Transverse colon (tissue), 4 donors: ENCODE data around the gene MAPK4. TPM values are rescaled to one million over a fixed set of nuclear protein-coding genes. Genes with fewer than 3 reads are reported as not detected.
A peak's percentile ranks its signal among the peaks of the same experiment; 100 is the strongest.

ENCODE experiments used
- DNase-seq: peaks from one replicate; pipeline ENCODE4 v3.0.0-alpha.2; 2019
- H3K27ac ChIP-seq, 4 donors: fragments of 200-600 bp; sonication (generic); 2 replicates each; pipeline ENCODE4 v1.5.1; 2016 to 2018; ENCODE audit warnings: inconsistent platforms in 4 of 4
- H3K27me3 ChIP-seq: fragments of 200-600 bp; sonication (generic); 2 replicates; pipeline ENCODE4 v1.5.1; 2017; ENCODE audit warnings: inconsistent platforms
- H3K36me3 ChIP-seq, 4 donors: fragments of 200-600 bp; sonication (generic); 2 replicates each; pipeline ENCODE4 v1.5.1; 2017 to 2019; ENCODE audit warnings: inconsistent platforms in 4 of 4
- H3K4me1 ChIP-seq, 4 donors: fragments of 200-600 bp; sonication (generic); 2 replicates each; pipeline ENCODE4 v1.5.1; 2017 to 2020; ENCODE audit warnings: inconsistent platforms in 4 of 4
- H3K4me3 ChIP-seq, 4 donors: fragments of 200-600 bp; sonication (generic); 1 replicate in 1 of 4; 2 replicates in 3 of 4; pipeline versions ENCODE4 v1.5.1 to v1.6.1; 2017 to 2019; ENCODE audit warnings: inconsistent platforms in 4 of 4
- H3K9me3 ChIP-seq, 2 donors: fragments of 200-600 bp; sonication (generic); 2 replicates each; pipeline ENCODE4 v1.5.1; 2017 to 2019; ENCODE audit warnings: inconsistent platforms in 2 of 2
- CTCF ChIP-seq, 5 experiments: fragments of 200-600 bp in 3 of 5; fragments of 450-650 bp in 2 of 5; sonication (generic) in 3 of 5; IDR thresholded peaks; 1 replicate in 2 of 5; 2 replicates in 3 of 5; pipeline ENCODE4 v1.5.1; 2016 to 2017; ENCODE audit warnings: antibody characterized with exemption in 5 of 5, inconsistent platforms in 3 of 5, mild to moderate bottlenecking in 2 of 5, moderate library complexity in 1 of 5
- EP300 ChIP-seq: sonication (generic); formaldehyde crosslinking; IDR thresholded peaks from one replicate; pipeline ENCODE4 v1.6.1; 2017; ENCODE audit warnings: antibody characterized with exemption, low read depth
- POLR2A ChIP-seq: fragments of 450-650 bp; IDR thresholded peaks from one replicate; pipeline ENCODE4 v1.6.1; 2016; ENCODE audit warnings: antibody characterized with exemption, mild to moderate bottlenecking, moderate library complexity
- POLR2AphosphoS5 ChIP-seq, 3 donors: sonication (generic); formaldehyde crosslinking; IDR thresholded peaks; one replicate each; pipeline ENCODE4 v1.6.1; 2016; ENCODE audit warnings: antibody characterized with exemption in 3 of 3
- WGBS, 2 donors: methylation state at CpG; one replicate each; pipeline ENCODE4 v1.1.5; 2018; ENCODE audit warnings: low coverage in 1 of 2; 5-methylcytosine and 5-hydroxymethylcytosine counted together
- in situ Hi-C, 4 donors: fragments of 200-750 bp; cut with MboI; loops; one replicate each; pipeline versions ENCODE4 v1.15.0 to v1.15.1; 2017; ENCODE audit warnings: low sequenced_read_pairs in 3 of 4, low pct_ligation_motif_present in 1 of 4, low pct_unique_long_range_greater_than_20kb in 1 of 4
- intact Hi-C: fragments of 100-400 bp; cut with DNase I; formaldehyde crosslinking; loops from one replicate; pipeline ENCODE4 v1.15.1; 2023; ENCODE audit warnings: low total_unique reads
- total RNA-seq, 4 donors: library from RNA; depleted of rRNA; stranded (reverse); fragments of >200 nt; gene quantifications; one replicate each; pipeline ENCODE4 v1.1.0, GENCODE V29; 2016

MAPK4 gene
- total RNA-seq, 4 donors from 2014 or later: 1.6 to 20.1 (median 5.7) TPM

- WGBS, 2 donors: 68 to 87% methylated on average over 6 to 8 of the region's 8 CpGs
- H3K27ac ChIP-seq: no peak overlapping the region
- TF ChIP-seq EP300 (no peak), CTCF (IDR thresholded peaks at IDR 0.05) (no peak), POLR2A (no peak), POLR2AphosphoS5 (IDR thresholded peaks at IDR 0.05) (no peak)
- no peak overlapping the region for H3K4me3 ChIP-seq
- H3K9me3 ChIP-seq: no peaks in the 10 kb centered on the region
- no peaks in the 10 kb centered on the region for H3K27me3 ChIP-seq
- H3K36me3 ChIP-seq: no peaks in the 10 kb centered on the region
- no peak for DNase-seq
- in situ Hi-C loops: no loop called here
- intact Hi-C loops: no loop called here
- peaks cover 0 to 26% (median 5%) of the 10 kb centered on the region in 4 donors for H3K4me1 ChIP-seq
Measured at GRCh38 chr18:50630895-50631294, 71.0 kb downstream of the MAPK4 start.

- in situ Hi-C loops: no loop called here
Measured at GRCh38 chr18:50632895-50633515, 73.1 kb downstream of the MAPK4 start.

GRCh38 chr18:50633992-50634391 is 74.1 kb downstream of the MAPK4 start:
- TF ChIP-seq POLR2A (no peak), EP300 (no peak), CTCF (IDR thresholded peaks at IDR 0.05) (no peak), POLR2AphosphoS5 (IDR thresholded peaks at IDR 0.05) (no peak)
- no peaks in the 10 kb centered on the region for H3K36me3 ChIP-seq
- H3K27me3 ChIP-seq: no peaks in the 10 kb centered on the region
- in situ Hi-C loops (no loop called here), intact Hi-C loops (no loop called here)
- 81 to 94% methylated on average over 2 to 3 of the region's 3 CpGs for WGBS, 2 donors
- peak overlapping the region in 1 of 4 donors; percentile 76 for H3K27ac ChIP-seq
- no peaks in the 10 kb centered on the region for H3K9me3 ChIP-seq
- peaks cover 0 to 23% (median 5%) of the 10 kb centered on the region in 4 donors for H3K4me1 ChIP-seq
- H3K4me3 ChIP-seq: no peak overlapping the region
- DNase-seq: no peak

More at GRCh38 chr18:50632895-50633515, 73.1 kb downstream of the MAPK4 start:
- H3K27ac ChIP-seq: peak overlapping the region; percentile 28 to 76 (median 32)
- no peak overlapping the region for H3K4me3 ChIP-seq
- 37 to 44% methylated on average over 2 to 8 of the region's 8 CpGs for WGBS, 2 donors
- peak; percentile 48 for DNase-seq
- intact Hi-C loops: no loop called here
- no peaks in the 10 kb centered on the region for H3K9me3 ChIP-seq
- no peaks in the 10 kb centered on the region for H3K27me3 ChIP-seq
- peaks cover 0 to 26% (median 5%) of the 10 kb centered on the region in 4 donors for H3K4me1 ChIP-seq
- H3K36me3 ChIP-seq: no peaks in the 10 kb centered on the region
- TF ChIP-seq EP300 (no peak), POLR2A (no peak), CTCF (IDR thresholded peaks at IDR 0.05) (no peak), POLR2AphosphoS5 (IDR thresholded peaks at IDR 0.05) (peak in 1 of 3 donors; percentile 9)

GRCh38 chr18:50636366-50637057 is 76.6 kb downstream of the MAPK4 start:
- no peak overlapping the region for H3K27ac ChIP-seq
- WGBS, 2 donors: 77 to 87% methylated on average over 8 of the region's 8 CpGs
- DNase-seq: no peak
- H3K36me3 ChIP-seq: no peaks in the 10 kb centered on the region
- no peak overlapping the region for H3K4me3 ChIP-seq
- TF ChIP-seq EP300 (no peak), POLR2A (no peak), CTCF (IDR thresholded peaks at IDR 0.05) (no peak), POLR2AphosphoS5 (IDR thresholded peaks at IDR 0.05) (no peak)
- intact Hi-C loops: no loop called here
- in situ Hi-C loops: no loop called here
- H3K27me3 ChIP-seq: no peaks in the 10 kb centered on the region
- no peaks in the 10 kb centered on the region for H3K9me3 ChIP-seq
- peaks cover 0 to 18% (median 5%) of the 10 kb centered on the region in 4 donors for H3K4me1 ChIP-seq
